Cardiac muscle cell (in vitro differentiated cells and primary cell): Measurements from ENCODE around the gene CLN5. TPM values are rescaled to one million over a fixed set of nuclear protein-coding genes. Genes with fewer than 3 reads are reported as not detected.

Source experiments
- DNase-seq, 2 donors: peaks; one replicate each; pipeline versions ENCODE4 v3.0.0 to v3.0.0-alpha.2; 2010 to 2017; ENCODE audit warnings: low read depth in 1 of 2, low spot score in 1 of 2
- H3K27ac ChIP-seq: fragments of 200-600 bp; sonication (generic); 2 replicates; pipeline ENCODE4 v1.5.1; 2016
- H3K27me3 ChIP-seq: fragments of 200-600 bp; sonication (generic); 2 replicates; pipeline ENCODE4 v1.6.0; 2016; ENCODE audit warnings: control low read depth
- H3K36me3 ChIP-seq: fragments of 200-600 bp; sonication (generic); 2 replicates; pipeline ENCODE4 v1.5.1; 2016; ENCODE audit warnings: control low read depth
- H3K4me1 ChIP-seq: fragments of 200-600 bp; sonication (generic); 2 replicates; pipeline ENCODE4 v1.8.1; 2017; ENCODE audit warnings: low read depth, mild to moderate bottlenecking, mixed run types
- H3K4me3 ChIP-seq: fragments of 200-600 bp; sonication (generic); 2 replicates; pipeline ENCODE4 v1.5.1; 2016; ENCODE audit warnings: mild to moderate bottlenecking
- H3K9me3 ChIP-seq: fragments of 200-600 bp; sonication (generic); 2 replicates; pipeline ENCODE4 v1.5.1; 2017; ENCODE audit warnings: low read depth, mild to moderate bottlenecking, control low read depth
- CTCF ChIP-seq: IDR thresholded peaks from 2 replicates; pipeline ENCODE4 v1.5.1; 2012; ENCODE audit warnings: low read depth, mild to moderate bottlenecking, low read length
- polyA plus RNA-seq: library from polyadenylated mRNA; unstranded; fragments of >200 nt; fragmentation: Nextera tagmentation; extraction: Ambion mirVana; gene quantifications from 2 replicates; pipeline ENCODE4 v1.2.1, GENCODE V29; 2016
- total RNA-seq: library from RNA; depleted of rRNA; stranded (reverse); fragments of >200 nt; gene quantifications from 2 replicates; pipeline ENCODE4 v1.2.3, GENCODE V29; 2016

Gene CLN5
- total and polyA plus RNA-seq, 2 experiments from 2014 or later = 11.1 to 22.9 TPM

- TF ChIP-seq CTCF = no peak
- Histone ChIP-seq H3K4me3 (peak overlapping the region; percentile 68), H3K36me3 (peaks cover 1% of the 10 kb centered on the region), H3K4me1 (peaks cover 5% of the 10 kb centered on the region), H3K9me3 (no peaks in the 10 kb centered on the region), H3K27ac (peak overlapping the region; percentile 89), H3K27me3 (no peaks in the 10 kb centered on the region)
- peak; percentile 17 to 24 for DNase-seq
These were observed 694 bp downstream of the CLN5 start for GRCh38 chr13:76992548-76993001.

- DNase-seq = peak in 1 of 2 donors; percentile 21
These were observed 1.1 kb downstream of the CLN5 start for GRCh38 chr13:76993021-76993420.

GRCh38 chr13:76993473-76993872 lies 1.6 kb downstream of the CLN5 start:
- H3K27ac ChIP-seq = no peak overlapping the region
- no peak for TF ChIP-seq CTCF
- DNase-seq = no peak
- no peaks in the 10 kb centered on the region for H3K27me3 ChIP-seq
- H3K4me3 ChIP-seq = no peak overlapping the region
- peaks cover 5% of the 10 kb centered on the region for H3K4me1 ChIP-seq
- H3K36me3 ChIP-seq = peaks cover 10% of the 10 kb centered on the region
- H3K9me3 ChIP-seq = no peaks in the 10 kb centered on the region

More at GRCh38 chr13:76993021-76993420, 1.1 kb downstream of the CLN5 start:
- Histone ChIP-seq H3K9me3 (no peaks in the 10 kb centered on the region), H3K4me3 (peak overlapping the region; percentile 68), H3K36me3 (peaks cover 6% of the 10 kb centered on the region), H3K27ac (no peak overlapping the region), H3K27me3 (no peaks in the 10 kb centered on the region), H3K4me1 (peaks cover 5% of the 10 kb centered on the region)
- TF ChIP-seq CTCF = no peak

DNA sequence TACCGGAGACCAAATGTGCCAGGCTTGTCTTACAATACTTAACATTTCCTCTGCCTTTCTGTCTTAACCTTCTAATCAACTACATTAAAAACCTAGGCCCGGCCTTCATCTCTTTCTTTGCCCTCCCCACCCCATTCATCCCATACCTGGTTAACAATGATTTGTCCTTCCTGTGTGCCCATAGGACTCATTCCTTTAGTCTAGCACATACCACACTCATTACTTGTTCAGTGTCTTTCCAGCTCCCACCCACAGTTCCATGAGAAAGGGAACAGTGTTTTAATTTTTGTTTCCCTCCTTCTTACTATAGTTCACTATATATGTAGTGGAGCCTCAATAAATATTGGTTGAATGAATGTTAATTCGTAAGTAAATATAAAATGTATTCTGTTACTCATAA lies 2.4 kb downstream of the CLN5 start:
- Histone ChIP-seq H3K27ac (no peak overlapping the region), H3K4me1 (peaks cover 5% of the 10 kb centered on the region), H3K36me3 (peaks cover 15% of the 10 kb centered on the region), H3K9me3 (no peaks in the 10 kb centered on the region), H3K27me3 (no peaks in the 10 kb centered on the region), H3K4me3 (no peak overlapping the region)
- no peak for TF ChIP-seq CTCF
- DNase-seq = no peak

GRCh38 chr13:77000475-77000874 lies 8.6 kb downstream of the CLN5 start:
- TF ChIP-seq CTCF = no peak
- H3K4me3 ChIP-seq = no peak overlapping the region
- H3K27me3 ChIP-seq = no peaks in the 10 kb centered on the region
- peaks cover 13% of the 10 kb centered on the region for H3K4me1 ChIP-seq
- peak in 1 of 2 donors; percentile 72 for DNase-seq
- H3K27ac ChIP-seq = no peak overlapping the region
- H3K9me3 ChIP-seq = no peaks in the 10 kb centered on the region
- peaks cover 21% of the 10 kb centered on the region for H3K36me3 ChIP-seq

DNA sequence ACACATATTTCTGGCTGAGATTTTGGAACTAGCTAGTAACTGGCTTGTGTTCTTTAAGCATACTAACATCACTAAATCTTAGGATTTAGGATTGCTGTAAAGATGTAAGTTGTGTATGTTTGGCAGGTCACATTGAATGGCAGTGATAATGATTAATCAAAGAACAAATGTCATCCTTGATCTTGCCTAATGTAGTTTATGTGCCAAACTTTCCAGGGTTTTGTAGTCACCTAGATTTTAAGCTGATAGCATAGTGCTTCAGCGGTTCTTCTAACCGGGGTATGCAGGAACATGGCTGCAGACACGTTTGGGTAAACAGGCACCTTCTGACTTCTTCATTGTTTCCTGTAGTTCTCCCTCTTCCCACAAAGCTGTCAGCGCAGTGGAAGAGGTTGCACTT lies 9.7 kb downstream of the CLN5 start:
- peaks cover 13% of the 10 kb centered on the region for H3K4me1 ChIP-seq
- no peak overlapping the region for H3K4me3 ChIP-seq
- no peaks in the 10 kb centered on the region for H3K9me3 ChIP-seq
- DNase-seq = peak in 1 of 2 donors; percentile 18
- H3K27me3 ChIP-seq = no peaks in the 10 kb centered on the region
- H3K27ac ChIP-seq = peak overlapping the region; percentile 38
- no peak for TF ChIP-seq CTCF
- H3K36me3 ChIP-seq = peaks cover 24% of the 10 kb centered on the region
